ENCODE results near the gene GON4L.
A peak's percentile ranks its signal among the peaks of the same experiment; 100 is the strongest.
"Not testable (repeated sequence)": the region's sequence is repeated elsewhere in the genome, so short reads cannot be mapped to it uniquely, and the experiment has no call there.

Gene GON4L

DNA sequence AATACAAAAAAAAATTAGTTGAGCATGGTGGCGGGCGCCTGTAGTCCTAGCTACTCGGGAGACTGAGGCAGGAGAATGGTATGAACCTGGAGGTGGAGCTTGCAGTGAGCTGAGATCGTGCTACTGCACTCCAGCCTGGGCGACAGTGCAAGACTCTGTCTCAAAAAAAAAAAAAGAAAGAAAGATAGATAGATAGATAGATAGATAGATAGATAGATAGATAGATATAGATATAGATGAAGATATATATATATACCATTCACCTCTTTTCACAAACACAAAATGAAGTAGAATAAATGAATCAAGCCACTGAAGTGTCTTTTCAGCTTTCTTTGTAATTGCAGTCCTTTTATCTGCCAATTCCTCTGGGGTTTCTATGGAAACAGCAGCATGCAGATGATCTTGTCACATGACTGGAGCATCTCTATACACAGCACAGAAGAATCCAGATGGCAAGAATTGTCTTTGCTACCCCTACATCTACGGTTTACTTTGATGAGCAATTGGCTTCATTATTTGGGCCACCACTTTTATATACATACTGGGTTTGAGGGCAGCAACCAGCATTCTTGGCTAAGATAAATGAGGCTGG lies 138.4 kb downstream of the GON4L start:
- DNase-seq, result peak in 3 of 42 donors; percentile 17 to 54 (median 35)
- intact Hi-C loops (cut with DNase I), result not testable (repeated sequence)

DNA sequence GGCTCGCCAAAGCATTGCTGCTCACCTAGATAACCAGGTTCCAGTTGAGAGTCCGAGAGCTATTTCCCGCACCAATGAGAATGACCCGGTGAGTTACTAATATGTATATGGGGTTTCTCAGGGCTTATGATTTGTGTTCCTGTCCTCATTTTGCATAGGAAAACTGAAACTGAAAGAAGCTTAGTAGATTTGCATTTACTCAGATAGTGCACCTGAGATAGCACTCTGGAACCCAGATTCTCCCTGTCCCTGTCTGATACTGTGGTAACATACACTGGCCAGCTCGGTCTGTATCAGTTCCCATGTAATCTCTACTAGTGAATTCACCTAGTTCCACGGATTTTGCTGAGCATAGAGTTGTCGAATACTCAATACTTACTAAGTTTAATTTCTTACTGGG lies 140.0 kb downstream of the GON4L start:
- peak in 1 of 42 donors; percentile 4 for DNase-seq
- intact Hi-C loops (cut with DNase I), result no loop called here

DNA sequence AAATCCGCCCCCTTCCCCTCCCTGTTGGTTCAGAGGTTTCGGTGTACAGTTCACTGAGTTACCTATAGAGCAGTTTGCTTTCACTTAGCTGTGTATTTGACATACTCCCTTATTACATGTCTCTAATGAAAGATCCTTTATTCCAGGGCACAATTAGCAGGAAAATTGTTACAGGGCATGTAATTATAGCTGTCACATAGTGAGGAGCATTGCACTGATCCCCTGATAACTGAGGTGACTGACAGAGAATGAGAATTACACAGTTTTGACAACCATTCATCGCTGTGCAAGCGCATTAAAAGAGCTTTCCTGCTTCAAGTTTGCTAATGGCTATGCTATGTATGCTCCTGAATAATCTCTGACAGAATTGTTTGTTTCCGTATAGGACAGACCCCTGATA lies 141.2 kb downstream of the GON4L start:
- intact Hi-C loops (cut with DNase I), result no loop called here
- DNase-seq, result peak in 1 of 42 donors; percentile 35

DNA sequence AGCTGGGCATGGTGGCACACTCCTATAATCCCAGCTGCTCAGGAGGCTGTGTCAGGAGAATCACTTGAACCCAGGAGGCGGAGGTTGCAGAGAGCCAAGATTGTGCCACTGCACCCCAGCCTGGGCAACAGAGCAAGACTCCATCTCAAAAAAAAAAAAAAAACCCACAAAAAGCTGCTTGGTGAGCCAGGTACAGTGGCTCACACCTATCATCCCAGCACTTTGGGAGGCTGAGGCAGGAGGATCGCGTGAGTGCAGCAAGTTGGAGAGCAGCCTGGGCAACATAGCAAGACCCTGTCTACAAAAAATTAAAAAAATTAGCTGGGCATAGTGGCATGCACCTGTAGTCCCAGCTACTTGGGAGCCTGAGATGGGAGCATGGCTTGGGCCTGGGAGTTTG lies 142.0 kb downstream of the GON4L start:
- DNase-seq; intact Hi-C loops (cut with DNase I): not testable (repeated sequence)

DNA sequence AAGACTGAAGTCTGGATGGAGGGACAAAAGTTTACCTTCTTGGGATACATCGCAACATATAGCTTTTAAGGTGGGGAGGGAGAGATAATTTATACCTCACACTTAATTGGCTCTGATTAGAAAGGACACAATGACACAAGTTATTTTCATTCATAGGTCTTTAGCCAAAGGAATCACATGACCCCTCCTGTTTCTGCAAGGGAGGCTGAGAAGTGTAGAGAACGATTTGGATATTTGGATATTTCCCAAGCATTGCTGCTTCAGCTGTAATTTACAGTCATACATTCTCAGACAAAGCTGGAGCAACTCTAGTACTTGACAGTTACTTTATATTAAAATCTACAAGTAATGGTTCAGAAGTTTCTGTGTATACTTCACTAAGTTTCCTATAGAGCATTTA lies 143.9 kb downstream of the GON4L start:
- intact Hi-C loops (cut with DNase I), result no loop called here
- DNase-seq, result peak in 1 of 42 donors; percentile 8

DNA sequence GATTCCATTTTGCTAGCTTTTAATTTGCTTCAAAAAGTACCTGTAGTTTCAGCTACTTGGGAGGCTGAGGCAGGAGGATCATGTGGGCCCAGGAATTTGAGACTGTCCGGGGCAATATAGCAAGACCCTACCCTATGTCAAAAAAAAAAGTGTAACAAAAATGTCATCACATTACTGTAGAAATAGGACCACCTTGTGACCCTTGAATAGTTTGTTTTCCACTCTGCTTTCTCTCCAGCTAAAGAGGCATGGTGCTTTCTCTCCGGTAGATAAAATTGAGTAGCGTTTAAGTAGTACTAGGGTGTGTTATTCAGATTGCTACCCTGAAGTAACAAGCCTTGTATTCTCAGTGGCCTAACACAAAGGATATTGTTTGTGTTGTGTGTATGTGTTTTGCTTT lies 144.4 kb downstream of the GON4L start:
- DNase-seq, result peak in 1 of 42 donors; percentile 34
- intact Hi-C loops (cut with DNase I), result not testable (repeated sequence)

DNA sequence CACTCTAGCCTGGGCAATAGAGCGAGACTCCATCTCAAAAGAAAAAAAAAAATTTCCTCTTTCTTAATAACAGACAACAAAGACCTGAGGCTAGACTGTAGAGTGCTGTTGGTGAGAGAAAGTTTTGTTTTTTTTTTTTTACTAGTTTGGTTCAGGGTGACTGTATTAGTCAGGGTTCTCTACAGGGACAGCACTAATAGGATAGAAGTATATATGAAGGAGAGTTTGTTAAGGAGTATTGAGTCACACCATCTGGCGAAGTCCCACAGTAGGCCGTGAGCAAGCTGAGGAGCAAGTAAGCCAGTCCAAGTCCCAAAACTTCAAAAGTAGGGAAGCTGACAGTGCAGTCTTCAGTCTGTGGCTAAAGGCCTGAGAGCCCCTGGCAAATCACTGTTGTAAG lies 145.6 kb downstream of the GON4L start:
- intact Hi-C loops (cut with DNase I); DNase-seq: not testable (repeated sequence)

DNA sequence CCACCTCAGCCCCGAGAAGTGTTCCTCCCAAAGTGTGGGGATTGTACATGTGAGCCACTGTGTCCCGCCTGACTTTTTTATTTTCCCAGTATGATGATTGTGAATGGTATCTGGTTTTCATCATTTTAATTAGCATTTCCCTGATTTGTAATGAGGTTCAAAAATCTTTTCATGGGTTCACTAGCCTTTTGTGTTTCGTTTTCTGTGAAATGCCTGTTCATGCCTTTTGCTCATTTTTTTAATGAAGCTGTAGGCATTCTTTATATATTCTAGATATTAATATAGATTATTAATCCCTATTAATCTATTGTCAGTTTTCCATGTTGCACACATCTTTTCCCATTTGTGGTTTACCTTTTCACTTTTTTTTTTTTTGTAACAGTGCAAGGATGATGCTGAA lies 147.6 kb downstream of the GON4L start:
- no peak for DNase-seq
- intact Hi-C loops (cut with DNase I), result no loop called here

DNA sequence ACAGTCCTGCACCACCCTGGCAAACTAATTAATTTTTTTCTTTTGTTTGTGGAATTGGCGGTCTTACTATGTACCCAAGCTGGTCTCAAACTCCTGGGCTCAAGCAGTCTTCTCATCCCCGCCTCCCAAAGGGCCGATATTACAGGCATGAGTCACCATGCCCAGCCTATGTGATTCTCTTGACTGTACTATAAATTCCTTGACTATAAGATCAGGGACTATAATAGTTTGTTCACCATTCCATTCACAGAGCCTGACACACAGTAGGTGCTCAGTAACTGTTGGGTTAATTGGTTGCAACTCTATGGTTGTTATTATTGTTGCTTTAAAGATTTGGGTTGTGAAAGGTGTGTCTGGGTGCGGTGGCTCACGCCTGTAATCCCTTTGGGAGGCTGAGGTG lies 150.9 kb downstream of the GON4L start:
- DNase-seq, result peak in 1 of 42 donors; percentile 10
- intact Hi-C loops (cut with DNase I), result no loop called here

DNA sequence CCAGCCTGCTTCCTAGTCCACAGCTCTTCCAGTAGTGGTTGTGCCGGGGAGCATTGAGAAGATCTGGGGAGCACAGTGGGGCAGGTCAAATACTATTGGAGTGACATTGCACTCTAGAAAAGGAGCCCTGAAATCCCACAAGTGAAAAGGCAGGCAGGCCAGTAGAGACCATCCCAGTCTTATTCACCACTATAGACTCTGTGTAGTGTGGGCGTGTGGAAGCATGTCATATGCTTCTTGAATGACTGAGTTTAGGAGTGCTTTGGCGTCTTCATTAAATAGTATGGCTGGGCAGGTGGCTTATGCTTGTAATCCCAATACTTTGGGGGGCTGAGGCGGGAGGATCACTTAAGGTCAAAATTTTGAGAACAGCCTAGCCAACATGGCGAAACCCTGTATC lies 152.6 kb downstream of the GON4L start:
- peak in 1 of 42 donors; percentile 5 for DNase-seq
- intact Hi-C loops (cut with DNase I), result not testable (repeated sequence)

DNA sequence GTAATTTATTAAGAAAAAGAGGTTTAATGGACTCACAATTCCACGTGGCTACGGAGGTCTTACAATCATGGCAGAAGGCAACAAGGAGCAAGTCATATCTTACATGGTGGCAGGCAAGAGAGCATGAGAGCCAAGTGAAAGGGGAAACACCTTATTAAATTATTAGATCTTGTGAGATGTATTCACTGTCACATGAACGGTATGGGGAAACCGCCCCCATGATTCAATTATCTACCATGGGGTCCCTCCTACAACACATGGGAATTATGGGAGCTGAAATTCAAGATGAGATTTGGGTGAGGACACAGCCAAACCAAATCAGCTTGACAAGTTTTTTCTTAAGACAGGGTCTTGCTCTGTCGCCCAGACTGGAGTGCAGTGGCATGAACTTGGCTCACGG lies 153.8 kb downstream of the GON4L start:
- DNase-seq, result peak in 1 of 42 donors; percentile 21

DNA sequence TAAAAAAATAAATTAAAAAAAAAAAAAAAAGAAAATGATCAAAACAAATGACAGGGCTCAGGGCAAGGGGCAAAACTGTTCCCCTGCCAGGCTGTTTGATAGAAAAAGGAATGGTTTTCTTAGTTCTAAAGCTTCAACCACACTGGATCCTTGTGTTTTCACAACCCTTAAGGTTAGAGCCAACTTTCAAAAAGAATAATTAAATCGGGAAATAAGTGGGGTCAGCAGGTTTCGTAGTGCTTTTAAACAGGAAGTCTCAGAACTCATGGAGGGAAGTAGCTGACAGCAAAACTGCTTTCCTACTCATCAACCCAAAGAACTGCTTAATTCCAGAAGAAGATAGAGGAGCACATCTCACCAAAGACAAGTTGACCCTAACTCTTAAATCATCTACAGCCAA lies 155.3 kb downstream of the GON4L start:
- DNase-seq; intact Hi-C loops (cut with DNase I): not testable (repeated sequence)

More for the DNA sequence above, 153.8 kb downstream of the GON4L start:
- intact Hi-C loops (cut with DNase I), result no loop called here
